ENCODE results near the gene KAZN.

The KAZN gene

DNA sequence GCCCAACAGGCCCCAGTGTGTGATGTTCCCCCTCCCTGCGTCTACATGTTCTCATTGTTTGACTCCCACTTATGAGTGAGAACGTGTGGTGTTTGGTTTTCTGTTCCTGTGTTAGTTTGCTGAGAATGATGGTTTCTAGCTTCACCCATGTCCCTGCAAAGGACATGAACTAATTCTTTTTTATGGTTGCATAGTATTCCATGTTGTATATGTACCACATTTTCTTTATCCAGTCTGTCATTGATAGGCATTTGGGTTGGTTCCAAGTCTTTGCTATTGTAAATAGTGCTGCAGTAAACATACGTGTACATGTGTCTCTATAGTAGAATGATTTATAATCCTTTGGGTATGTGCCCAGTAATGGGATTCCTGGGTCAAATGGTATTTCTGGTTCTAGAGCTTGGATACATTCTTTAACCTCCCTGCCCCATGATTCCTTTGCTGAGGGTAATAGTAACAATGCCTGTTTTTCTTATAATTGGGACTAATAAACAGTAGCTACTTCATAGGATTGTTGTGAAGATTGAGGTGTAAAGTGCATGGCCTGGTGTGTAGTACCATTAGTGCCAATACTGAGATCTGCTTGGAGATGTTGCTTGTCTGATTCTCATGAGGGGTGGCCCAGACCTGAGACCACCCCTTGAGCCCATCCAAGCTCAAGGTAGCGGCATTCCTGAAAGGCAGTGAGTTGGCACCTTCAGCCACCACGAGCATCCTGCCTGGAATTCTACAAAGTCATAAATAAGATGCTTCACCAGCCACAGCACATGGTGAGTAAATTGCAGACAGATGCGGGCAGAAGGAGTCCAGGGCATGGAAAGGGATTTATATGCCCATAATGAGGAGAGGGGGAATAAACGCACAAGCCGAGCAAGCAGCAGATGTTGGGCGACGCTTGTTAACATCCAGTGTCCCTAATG is 365.6 kb downstream of the KAZN start:
- peak; percentile 63 for DNase-seq

DNA sequence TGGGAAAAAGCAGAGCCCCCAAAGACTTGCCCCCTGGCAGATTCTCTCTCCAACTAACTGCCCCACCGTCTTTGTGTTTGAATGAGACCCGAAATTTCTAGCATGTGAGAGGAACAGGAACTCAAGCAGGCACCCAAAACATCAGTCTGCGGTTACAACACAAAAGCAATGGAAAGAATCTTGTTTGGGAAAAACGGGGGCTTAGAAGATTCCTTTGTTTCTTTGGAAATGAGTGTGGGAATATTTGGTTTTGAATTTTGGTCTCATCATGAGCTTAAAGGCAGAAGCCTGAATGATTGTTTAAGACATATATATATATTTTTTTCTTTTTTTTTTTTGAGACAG is 366.2 kb downstream of the KAZN start:
- peak; percentile 60 for DNase-seq

GRCh38 chr1:14968251-14968851 is 369.9 kb downstream of the KAZN start:
- DNase-seq: peak; percentile 88

GRCh38 chr1:14969006-14969405 is 370.5 kb downstream of the KAZN start:
- no peak for DNase-seq

DNA sequence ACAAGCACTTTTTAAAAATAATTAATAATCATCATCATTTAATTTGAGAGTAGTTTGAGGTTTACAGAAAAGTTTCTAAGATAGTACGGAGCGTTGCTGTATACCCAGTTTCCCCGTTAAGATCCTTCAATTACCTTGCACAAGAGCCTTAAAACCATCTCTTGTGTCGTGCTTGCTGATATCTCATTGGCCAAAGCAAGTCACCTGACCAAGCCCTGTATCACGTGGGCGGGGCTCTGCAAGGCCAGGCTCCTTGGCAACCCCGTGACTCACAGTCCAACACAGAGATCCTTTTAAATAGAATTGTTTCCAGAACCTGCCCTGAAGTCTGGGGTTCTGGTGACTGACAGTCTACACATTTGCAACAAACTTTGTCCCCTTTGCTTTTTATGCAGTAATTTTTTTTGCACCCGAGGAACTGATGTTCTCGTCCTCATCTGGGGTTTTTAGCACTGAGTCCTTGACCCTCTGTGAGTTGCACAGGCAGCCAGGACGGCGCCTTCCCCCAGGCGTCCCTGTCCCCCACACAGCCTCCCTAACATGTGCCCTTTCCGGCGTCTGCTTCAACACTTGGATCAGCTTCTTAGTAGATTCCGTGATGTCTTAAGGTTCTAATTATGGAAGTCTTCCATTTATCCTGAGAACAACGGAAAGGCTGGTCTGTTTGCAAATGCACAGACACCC is 371.8 kb downstream of the KAZN start:
- peak; percentile 94 for DNase-seq

DNA sequence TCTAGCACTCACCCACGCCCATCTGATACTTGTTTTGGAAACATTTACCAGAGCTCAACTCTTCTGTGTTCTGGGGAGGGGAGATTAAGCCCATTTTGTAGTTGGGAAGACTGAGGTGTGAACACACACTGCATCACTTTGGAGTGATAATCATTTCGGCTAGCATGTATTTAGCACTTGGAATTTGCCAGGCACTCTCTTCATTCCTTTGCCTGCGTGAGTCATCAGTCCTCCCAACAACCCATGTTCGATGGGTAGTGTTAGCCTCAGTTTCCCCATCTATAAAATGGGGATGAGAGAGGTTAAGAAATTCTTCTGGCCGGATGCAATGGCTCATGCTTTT is 372.3 kb downstream of the KAZN start:
- DNase-seq: no peak

DNA sequence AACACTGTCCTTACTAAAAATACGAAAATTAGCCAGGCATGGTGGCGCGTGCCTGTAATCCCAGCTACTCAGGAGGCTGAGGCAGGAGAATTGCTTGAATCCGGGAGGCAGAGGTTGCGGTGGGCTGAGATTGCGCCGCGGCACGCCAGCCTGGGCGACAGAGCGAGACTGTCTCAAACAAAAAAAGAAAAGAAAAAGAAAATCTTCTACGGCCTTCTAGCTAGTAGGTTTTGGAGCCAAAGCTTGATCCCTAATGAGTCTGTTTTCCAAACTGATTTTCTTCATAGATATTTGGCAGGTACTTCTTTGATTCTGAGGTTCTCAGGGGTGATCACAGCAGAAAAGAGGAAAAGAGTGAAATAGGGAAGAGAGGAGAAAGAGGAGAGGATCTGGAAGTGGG is 372.7 kb downstream of the KAZN start:
- DNase-seq: no peak

DNA sequence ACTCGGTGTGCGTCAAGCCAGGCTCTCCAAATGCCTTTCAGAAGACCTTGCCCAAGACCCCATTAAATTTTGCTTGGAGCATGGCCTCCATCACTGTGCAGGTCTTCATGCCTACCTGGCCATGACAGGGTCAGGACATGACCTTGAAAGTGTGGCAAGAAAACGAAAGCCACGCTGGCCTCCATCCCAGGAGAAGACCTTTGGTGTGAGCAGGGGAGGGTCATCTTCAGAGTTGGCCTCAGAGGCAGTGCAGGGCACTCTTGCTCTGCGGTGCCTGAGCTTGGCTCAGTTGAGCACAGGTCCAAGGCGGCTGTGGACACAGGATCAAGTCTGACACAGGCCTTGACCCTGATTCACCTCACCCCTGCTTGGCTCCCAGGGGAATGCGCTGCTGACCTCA is 373.6 kb downstream of the KAZN start:
- no peak for DNase-seq

DNA sequence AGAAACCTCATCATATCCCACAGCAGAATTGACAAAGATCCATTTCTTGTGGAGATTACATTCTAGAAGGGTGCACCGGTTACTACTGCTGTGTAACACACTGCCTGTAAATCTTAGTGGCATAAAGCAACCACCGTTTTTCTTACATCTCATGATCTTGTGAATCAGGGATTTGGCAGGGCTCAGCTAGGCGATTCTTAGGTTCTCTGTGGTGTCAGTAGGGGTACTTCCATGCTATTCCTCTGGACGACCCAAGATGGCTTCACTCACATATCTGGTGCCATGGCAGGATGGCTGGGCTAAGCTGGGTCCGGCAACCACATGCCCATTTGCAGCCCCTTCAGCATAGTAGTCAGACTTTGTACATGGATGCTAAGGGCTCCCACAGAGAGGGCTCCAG is 375.3 kb downstream of the KAZN start:
- DNase-seq: no peak

DNA sequence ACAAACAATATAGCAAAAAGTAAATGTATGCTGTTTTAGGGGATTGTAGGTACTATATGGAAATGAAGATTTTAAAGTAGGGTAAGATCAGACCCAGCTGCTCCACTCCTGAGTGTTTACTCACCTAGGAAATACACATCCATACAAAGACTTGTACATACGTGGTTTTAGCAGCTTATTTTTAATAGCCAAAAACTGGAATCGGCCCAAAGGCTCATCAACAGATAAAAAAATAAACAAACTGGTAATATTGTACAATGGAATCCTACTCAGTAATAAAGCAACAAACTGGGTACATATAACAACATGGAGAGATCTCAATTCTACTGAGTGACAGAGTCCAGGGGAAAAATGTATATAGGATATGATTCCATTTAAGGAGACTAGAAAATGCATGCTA is 375.9 kb downstream of the KAZN start:
- DNase-seq: no peak

- DNase-seq: no peak
Observed at GRCh38 chr1:14975119-14975518, 376.6 kb downstream of the KAZN start.

DNA sequence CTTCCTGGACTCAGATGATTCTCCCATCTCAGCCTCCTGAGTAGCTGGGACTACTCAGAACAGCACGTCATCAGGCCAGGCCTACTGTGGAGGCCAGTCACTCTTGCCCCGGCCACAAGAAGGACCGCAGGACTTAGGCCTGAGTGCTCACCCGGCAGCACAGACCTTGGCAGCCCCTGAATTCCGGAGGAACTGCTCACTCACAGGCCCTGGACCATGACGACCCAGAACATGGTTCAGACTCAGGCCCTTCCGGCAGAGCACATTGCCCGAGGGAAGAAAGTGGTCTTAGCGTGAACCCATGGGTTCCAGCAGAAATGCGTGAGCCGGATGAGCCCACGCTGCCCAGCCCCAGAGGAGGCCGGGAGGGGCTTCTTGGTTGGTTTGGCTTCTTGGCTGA is 377.8 kb downstream of the KAZN start:
- DNase-seq: no peak

- no peak for DNase-seq
Observed at GRCh38 chr1:14977338-14977931, 378.9 kb downstream of the KAZN start.

- peak; percentile 67 for DNase-seq
Observed at GRCh38 chr1:14980621-14981218, 382.2 kb downstream of the KAZN start.

DNA sequence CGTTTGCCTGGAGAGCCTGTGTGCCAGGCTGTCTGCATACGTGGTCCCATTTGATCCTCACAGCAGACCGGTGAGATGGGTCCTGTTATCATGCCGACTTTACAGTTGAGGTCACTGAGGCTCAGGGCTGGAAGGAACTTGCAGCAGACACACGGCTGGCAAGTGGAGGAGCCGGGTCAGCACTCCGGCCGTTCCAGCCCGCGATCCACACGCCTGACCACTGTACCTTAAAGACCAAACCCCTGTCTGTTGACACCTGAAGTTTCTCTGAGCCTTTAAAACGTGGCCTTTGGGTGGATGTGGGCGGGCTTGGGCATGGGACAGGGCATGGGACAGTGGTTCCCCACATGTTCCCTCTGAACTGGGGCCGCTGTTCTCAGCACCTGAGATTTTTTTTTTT is 383.5 kb downstream of the KAZN start:
- no peak for DNase-seq

DNA sequence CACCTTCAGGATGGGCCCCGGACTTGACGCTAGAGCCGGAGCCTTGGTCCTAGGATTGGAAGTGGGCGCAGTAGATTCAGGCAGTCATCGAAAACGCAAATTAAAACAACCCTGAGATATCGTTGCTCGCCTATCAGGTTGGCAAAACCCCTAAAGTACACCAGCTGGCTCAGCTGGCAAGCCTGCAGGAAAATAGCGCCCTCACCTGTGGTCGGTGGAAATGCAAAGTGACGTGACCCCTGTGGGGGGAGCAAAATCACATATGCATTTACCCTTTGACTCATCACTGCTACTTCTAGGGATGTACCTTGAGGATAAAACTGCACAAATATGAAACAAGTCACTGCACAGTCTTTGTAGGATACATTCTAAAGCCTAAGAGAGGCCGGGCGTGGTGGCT is 384.8 kb downstream of the KAZN start:
- DNase-seq: no peak

- no peak for DNase-seq
Observed at GRCh38 chr1:14986168-14986567, 387.7 kb downstream of the KAZN start.

DNA sequence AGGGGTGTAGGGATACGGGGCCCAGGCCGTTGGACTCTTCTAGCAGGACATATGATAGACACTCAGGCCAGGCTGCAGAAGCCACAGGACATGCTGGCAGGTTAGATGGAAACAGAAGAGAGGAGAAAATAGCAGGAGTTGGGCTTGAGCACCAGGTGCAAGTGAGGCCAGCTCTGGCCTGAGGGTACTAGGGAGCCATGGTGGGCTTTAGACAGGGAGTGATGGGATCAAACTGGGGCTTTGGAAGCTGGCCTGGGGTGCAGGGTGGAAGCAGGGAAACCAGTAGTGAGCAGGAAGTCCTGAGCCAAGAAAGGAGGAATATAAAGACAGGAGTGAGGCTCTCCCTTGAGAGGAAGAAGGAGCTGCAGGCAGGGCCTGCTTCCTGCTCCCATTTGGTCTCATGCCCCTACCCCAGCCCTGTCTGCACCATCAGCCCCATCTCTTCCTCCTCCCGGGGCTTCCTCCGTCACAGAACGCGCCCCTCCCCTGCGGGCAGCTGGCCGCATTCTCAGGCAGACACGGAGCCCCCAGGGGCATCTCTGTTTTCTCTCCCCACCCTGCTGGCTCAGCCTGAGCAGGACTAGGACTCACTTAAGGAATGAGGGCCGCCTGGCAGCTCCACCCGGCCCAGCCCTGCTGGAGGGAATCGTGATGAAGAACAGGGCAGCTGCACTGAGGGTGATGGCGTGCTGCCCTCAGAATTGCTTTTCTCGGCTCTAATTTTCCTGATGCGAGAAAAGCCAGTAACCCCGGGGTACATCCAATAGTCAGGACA is 389.5 kb downstream of the KAZN start:
- no peak for DNase-seq

DNA sequence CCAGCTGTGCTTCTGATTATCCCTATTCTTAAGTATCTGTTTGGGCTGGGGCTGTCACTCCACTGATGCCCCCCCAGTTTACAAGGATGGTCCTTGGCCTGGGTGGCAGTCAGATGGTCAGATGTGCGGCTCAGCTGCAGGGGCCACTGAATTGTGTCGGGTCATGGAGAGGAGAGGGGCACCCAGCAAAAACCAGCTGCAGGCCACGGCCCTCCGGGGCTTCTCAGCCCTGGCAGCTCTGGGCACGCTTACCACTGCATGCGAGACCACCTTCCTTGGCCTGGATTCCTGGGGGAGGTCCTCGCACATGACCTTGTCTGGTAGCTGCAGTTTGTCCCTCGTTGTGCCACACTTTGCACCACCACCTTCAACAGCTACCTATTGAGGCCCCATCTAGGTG is 390.2 kb downstream of the KAZN start:
- no peak for DNase-seq

- DNase-seq: no peak
Observed at GRCh38 chr1:14989931-14990728, 391.6 kb downstream of the KAZN start.

DNA sequence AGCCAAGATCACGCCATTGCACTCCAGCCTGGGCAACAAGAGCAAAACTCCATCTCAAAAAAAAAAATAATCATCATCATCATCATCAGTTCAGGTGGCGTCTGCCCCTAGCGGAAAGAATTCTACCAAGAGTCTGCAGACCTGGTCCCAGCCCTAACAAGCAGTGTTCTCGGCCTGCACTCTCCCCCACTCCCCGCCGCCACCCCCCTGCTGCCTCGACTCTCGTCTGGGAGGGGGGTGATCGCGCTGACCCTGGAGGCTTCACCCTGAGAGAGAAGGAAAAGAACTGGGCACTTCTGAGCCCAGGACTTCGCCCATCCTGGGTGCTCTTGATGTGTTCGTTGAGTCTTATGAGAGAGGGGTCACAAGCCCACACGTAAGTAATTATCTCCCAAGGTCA is 394.9 kb downstream of the KAZN start:
- DNase-seq: no peak

- no peak for DNase-seq
Observed at GRCh38 chr1:14994148-14994547, 395.7 kb downstream of the KAZN start.

Measured in fibroblast of skin of right quadriceps (primary cell).